Activated CD4-positive, alpha-beta T cell treated with anti-CD3 and anti-CD28 coated beads, Interleukin-2, amount 10 ng/mL, durations not matched to agents 24 days and 14 days (primary cell): ENCODE data around the gene OMA1. TPM values are rescaled to one million over a fixed set of nuclear protein-coding genes. Genes with fewer than 3 reads are reported as not detected.

ENCODE experiments used
- DNase-seq: peaks from one replicate; pipeline ENCODE4 v3.0.0; 2022
- H3K27ac Mint-ChIP-seq: one replicate; pipeline ENCODE4 v1.8.0; 2022; ENCODE audit warnings: mild to moderate bottlenecking, mixed read lengths
- H3K27me3 Mint-ChIP-seq: one replicate; pipeline ENCODE4 v1.8.0; 2022; ENCODE audit warnings: mixed read lengths
- H3K36me3 Mint-ChIP-seq: one replicate; pipeline ENCODE4 v1.8.0; 2022; ENCODE audit warnings: low read depth, mild to moderate bottlenecking, mixed read lengths
- H3K4me1 Mint-ChIP-seq: one replicate; pipeline ENCODE4 v1.8.0; 2021; ENCODE audit warnings: mixed read lengths
- H3K4me3 Mint-ChIP-seq: one replicate; pipeline ENCODE4 v1.8.0; 2022; ENCODE audit warnings: mild to moderate bottlenecking, moderate library complexity, mixed read lengths
- H3K9me3 Mint-ChIP-seq: one replicate; pipeline ENCODE4 v1.8.0; 2021; ENCODE audit warnings: mixed read lengths
- intact Hi-C: fragments of 100-400 bp; cut with micrococcal nuclease; formaldehyde crosslinking; loops from one replicate; pipeline ENCODE4 v1.15.1; 2023
- total RNA-seq: library from RNA; stranded (reverse); gene quantifications from 2 replicates; pipeline ENCODE4 v1.2.3, GENCODE V29; 2022

The OMA1 gene
- total RNA-seq, 1 donor from 2014 or later: 10.6 TPM

DNA sequence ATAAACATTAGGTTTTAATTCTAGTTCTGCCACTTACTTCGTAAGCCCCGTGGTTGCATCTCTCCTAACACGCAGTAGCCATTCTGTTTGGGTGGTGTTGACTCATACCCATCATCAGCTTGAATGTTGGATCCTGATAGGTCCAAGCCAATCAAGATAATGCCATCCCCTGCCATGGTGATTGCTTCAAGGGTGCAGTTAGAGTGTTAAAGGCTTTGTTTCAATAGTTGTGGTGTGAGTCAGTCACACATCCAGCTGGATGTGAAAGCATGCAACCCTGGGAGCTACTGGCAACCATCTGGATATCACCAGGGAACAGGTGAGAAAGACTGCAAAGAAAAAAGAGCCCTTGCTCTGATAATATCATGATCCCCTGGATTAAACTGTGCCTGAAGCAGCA is 69.1 kb downstream of the OMA1 start:
- Mint-ChIP-seq H3K9me3 (no peaks in the 10 kb centered on the region), H3K4me1 (no peaks in the 10 kb centered on the region), H3K4me3 (no peak overlapping the region), H3K27me3 (no peaks in the 10 kb centered on the region), H3K27ac (no peak overlapping the region), H3K36me3 (peaks cover 4% of the 10 kb centered on the region)
- no peak for DNase-seq
- intact Hi-C loops: no loop called here

GRCh38 chr1:58476179-58476578 is 70.3 kb downstream of the OMA1 start:
- intact Hi-C loops: no loop called here
- Mint-ChIP-seq H3K27ac (no peak overlapping the region), H3K27me3 (no peaks in the 10 kb centered on the region), H3K36me3 (peaks cover 2% of the 10 kb centered on the region), H3K4me1 (no peaks in the 10 kb centered on the region), H3K9me3 (no peaks in the 10 kb centered on the region), H3K4me3 (no peak overlapping the region)
- no peak for DNase-seq

DNA sequence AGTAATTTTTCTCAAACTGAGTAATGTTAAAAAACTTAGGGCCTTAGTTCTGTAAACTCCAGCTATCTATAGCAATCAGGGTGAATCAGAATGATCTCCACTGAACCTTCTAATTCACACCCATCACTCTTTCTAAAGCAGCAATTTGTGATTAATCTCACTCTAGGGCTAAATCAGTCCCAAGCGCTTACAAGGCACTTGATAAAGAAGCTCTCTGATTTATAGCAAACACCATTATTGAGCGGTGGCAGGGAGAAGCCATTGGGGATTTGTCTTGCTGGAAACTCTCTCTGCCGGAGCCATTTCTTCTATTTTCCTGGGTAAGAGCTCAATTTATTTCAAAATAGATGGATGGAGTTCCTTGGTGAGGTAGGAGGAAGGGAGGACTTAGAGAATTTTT is 77.0 kb downstream of the OMA1 start:
- intact Hi-C loops: no loop called here
- H3K27me3 Mint-ChIP-seq: no peaks in the 10 kb centered on the region
- H3K9me3 Mint-ChIP-seq: no peaks in the 10 kb centered on the region
- no peak overlapping the region for H3K27ac Mint-ChIP-seq
- H3K4me1 Mint-ChIP-seq: no peaks in the 10 kb centered on the region
- H3K4me3 Mint-ChIP-seq: no peak overlapping the region
- H3K36me3 Mint-ChIP-seq: no peaks in the 10 kb centered on the region
- no peak for DNase-seq

DNA sequence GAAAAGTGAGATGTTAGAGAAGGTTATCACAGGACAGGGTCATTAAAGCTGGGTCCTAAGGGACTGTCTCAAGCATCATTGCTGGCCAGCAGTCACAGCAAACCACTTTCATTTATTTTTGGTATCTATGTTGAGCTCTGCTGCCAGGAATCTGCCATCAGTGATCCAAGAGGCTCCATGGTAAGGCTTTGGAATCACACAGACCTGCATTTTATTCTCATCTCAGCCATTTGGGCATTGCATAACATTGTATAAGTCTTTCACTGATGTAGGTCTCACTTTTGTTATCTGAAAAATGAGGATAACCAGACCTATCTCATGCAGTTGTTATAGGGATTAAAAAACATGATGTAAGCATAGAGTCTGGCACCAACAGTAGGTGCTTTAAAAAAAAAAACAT is 77.5 kb downstream of the OMA1 start:
- intact Hi-C loops: no loop called here
- no peak for DNase-seq
- no peaks in the 10 kb centered on the region for H3K9me3 Mint-ChIP-seq
- no peaks in the 10 kb centered on the region for H3K27me3 Mint-ChIP-seq
- H3K27ac Mint-ChIP-seq: no peak overlapping the region
- no peaks in the 10 kb centered on the region for H3K36me3 Mint-ChIP-seq
- H3K4me1 Mint-ChIP-seq: no peaks in the 10 kb centered on the region
- no peak overlapping the region for H3K4me3 Mint-ChIP-seq

DNA sequence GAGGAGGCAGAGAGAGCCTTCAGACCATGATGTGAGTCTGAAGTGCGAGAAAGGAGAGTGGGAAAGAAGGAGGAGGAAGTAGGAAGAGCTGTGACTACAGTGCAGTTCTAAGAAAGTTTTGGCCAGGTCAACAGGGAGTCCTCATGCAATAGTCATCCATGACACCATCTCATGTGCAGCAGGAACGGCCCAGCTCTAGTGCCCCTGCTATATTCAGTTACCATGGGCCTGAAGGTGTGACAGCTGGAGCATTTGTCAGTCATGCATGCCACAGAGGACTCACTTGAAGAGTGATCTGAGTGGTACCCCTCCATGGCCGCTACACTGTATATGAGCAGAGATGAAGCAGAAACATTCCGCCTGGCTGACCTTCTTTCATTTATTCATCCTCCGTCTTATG is 77.9 kb downstream of the OMA1 start:
- Mint-ChIP-seq H3K9me3 (no peaks in the 10 kb centered on the region), H3K27ac (no peak overlapping the region), H3K4me1 (no peaks in the 10 kb centered on the region), H3K4me3 (no peak overlapping the region), H3K27me3 (no peaks in the 10 kb centered on the region), H3K36me3 (no peaks in the 10 kb centered on the region)
- DNase-seq: no peak
- intact Hi-C loops: no loop called here

GRCh38 chr1:58466630-58467241 is 79.8 kb downstream of the OMA1 start:
- no peak overlapping the region for H3K4me3 Mint-ChIP-seq
- H3K27me3 Mint-ChIP-seq: no peaks in the 10 kb centered on the region
- H3K36me3 Mint-ChIP-seq: no peaks in the 10 kb centered on the region
- H3K27ac Mint-ChIP-seq: no peak overlapping the region
- intact Hi-C loops: no loop called here
- no peaks in the 10 kb centered on the region for H3K4me1 Mint-ChIP-seq
- H3K9me3 Mint-ChIP-seq: no peaks in the 10 kb centered on the region
- DNase-seq: no peak

GRCh38 chr1:58465825-58466629 is 80.5 kb downstream of the OMA1 start:
- H3K4me1 Mint-ChIP-seq: no peaks in the 10 kb centered on the region
- H3K4me3 Mint-ChIP-seq: no peak overlapping the region
- no peaks in the 10 kb centered on the region for H3K9me3 Mint-ChIP-seq
- H3K27ac Mint-ChIP-seq: no peak overlapping the region
- no peaks in the 10 kb centered on the region for H3K27me3 Mint-ChIP-seq
- intact Hi-C loops: no loop called here
- DNase-seq: no peak
- no peaks in the 10 kb centered on the region for H3K36me3 Mint-ChIP-seq

- Mint-ChIP-seq H3K4me1 (no peaks in the 10 kb centered on the region), H3K4me3 (no peak overlapping the region), H3K27me3 (no peaks in the 10 kb centered on the region), H3K27ac (no peak overlapping the region), H3K36me3 (no peaks in the 10 kb centered on the region), H3K9me3 (no peaks in the 10 kb centered on the region)
- DNase-seq: no peak
- intact Hi-C loops: no loop called here
Measured at GRCh38 chr1:58465176-58465575, 81.3 kb downstream of the OMA1 start.

- intact Hi-C loops: no loop called here
- Mint-ChIP-seq H3K4me3 (no peak overlapping the region), H3K36me3 (no peaks in the 10 kb centered on the region), H3K27me3 (no peaks in the 10 kb centered on the region), H3K9me3 (no peaks in the 10 kb centered on the region), H3K27ac (no peak overlapping the region), H3K4me1 (no peaks in the 10 kb centered on the region)
- DNase-seq: no peak
Measured at GRCh38 chr1:58460469-58460868, 86.1 kb downstream of the OMA1 start.

GRCh38 chr1:58459911-58460310 is 86.6 kb downstream of the OMA1 start:
- no peaks in the 10 kb centered on the region for H3K4me1 Mint-ChIP-seq
- H3K27ac Mint-ChIP-seq: no peak overlapping the region
- H3K36me3 Mint-ChIP-seq: no peaks in the 10 kb centered on the region
- H3K4me3 Mint-ChIP-seq: no peak overlapping the region
- H3K27me3 Mint-ChIP-seq: no peaks in the 10 kb centered on the region
- intact Hi-C loops: no loop called here
- H3K9me3 Mint-ChIP-seq: no peaks in the 10 kb centered on the region
- DNase-seq: no peak

GRCh38 chr1:58457023-58457635 is 89.4 kb downstream of the OMA1 start:
- no peaks in the 10 kb centered on the region for H3K9me3 Mint-ChIP-seq
- H3K4me3 Mint-ChIP-seq: no peak overlapping the region
- H3K36me3 Mint-ChIP-seq: no peaks in the 10 kb centered on the region
- no peaks in the 10 kb centered on the region for H3K27me3 Mint-ChIP-seq
- H3K27ac Mint-ChIP-seq: no peak overlapping the region
- intact Hi-C loops: no loop called here
- no peak for DNase-seq
- H3K4me1 Mint-ChIP-seq: no peaks in the 10 kb centered on the region

DNA sequence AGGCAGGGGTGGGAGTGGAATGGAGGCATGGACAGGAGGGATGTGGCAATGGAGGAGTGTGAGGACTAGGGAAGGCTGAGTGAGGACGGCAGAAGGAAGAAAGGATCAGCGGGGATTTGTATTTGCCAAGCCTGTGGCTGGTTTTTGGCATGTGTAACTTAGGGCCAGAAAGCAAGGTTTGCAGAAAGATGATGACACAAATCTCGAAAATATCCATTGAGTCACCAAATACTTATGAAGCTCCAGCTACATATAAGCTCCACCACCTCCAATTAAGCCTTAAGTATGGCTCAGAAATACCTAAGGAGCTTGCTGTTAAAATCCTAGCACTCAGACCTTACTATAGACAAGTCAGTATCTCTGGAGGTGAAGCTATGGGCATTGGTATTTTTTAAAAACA is 90.1 kb downstream of the OMA1 start:
- DNase-seq: no peak
- Mint-ChIP-seq H3K4me3 (no peak overlapping the region), H3K27ac (no peak overlapping the region), H3K36me3 (no peaks in the 10 kb centered on the region), H3K9me3 (no peaks in the 10 kb centered on the region), H3K4me1 (no peaks in the 10 kb centered on the region), H3K27me3 (no peaks in the 10 kb centered on the region)
- intact Hi-C loops: no loop called here

GRCh38 chr1:58454807-58455206 is 91.7 kb downstream of the OMA1 start:
- H3K4me3 Mint-ChIP-seq: no peak overlapping the region
- no peaks in the 10 kb centered on the region for H3K36me3 Mint-ChIP-seq
- no peaks in the 10 kb centered on the region for H3K4me1 Mint-ChIP-seq
- no peaks in the 10 kb centered on the region for H3K9me3 Mint-ChIP-seq
- no peak for DNase-seq
- H3K27ac Mint-ChIP-seq: no peak overlapping the region
- intact Hi-C loops: no loop called here
- H3K27me3 Mint-ChIP-seq: no peaks in the 10 kb centered on the region

- H3K27ac Mint-ChIP-seq: no peak overlapping the region
- H3K9me3 Mint-ChIP-seq: no peaks in the 10 kb centered on the region
- H3K4me3 Mint-ChIP-seq: no peak overlapping the region
- no peak for DNase-seq
- H3K4me1 Mint-ChIP-seq: no peaks in the 10 kb centered on the region
- H3K27me3 Mint-ChIP-seq: no peaks in the 10 kb centered on the region
- intact Hi-C loops: no loop called here
- no peaks in the 10 kb centered on the region for H3K36me3 Mint-ChIP-seq
Measured at GRCh38 chr1:58454385-58454784, 92.1 kb downstream of the OMA1 start.
